Mucosa of descending colon (tissue), 3 donors: ENCODE measurements around the gene CXCL8. TPM values are rescaled to one million over a fixed set of nuclear protein-coding genes. Genes with fewer than 3 reads are reported as not detected.
A peak's percentile ranks its signal among the peaks of the same experiment; 100 is the strongest.

Experiments
- ATAC-seq: fragments of 200-7000 bp; cut with Tn5 transposase; one replicate; pipeline ENCODE4 v1.9.1; 2020; ENCODE audit warnings: mild to moderate bottlenecking, moderate library complexity
- DNase-seq, 3 donors: peaks; one replicate each; pipeline ENCODE4 v3.0.0-alpha.2; 2020
- H3K36me3 ChIP-seq: fragments of 200-600 bp; one replicate; pipeline ENCODE4 v1.8.0; 2021; ENCODE audit warnings: low read depth, mild to moderate bottlenecking
- H3K4me1 ChIP-seq: fragments of 200-600 bp; one replicate; pipeline ENCODE4 v1.8.0; 2021; ENCODE audit warnings: low read depth, mild to moderate bottlenecking
- H3K4me3 ChIP-seq: fragments of 200-600 bp; one replicate; pipeline ENCODE4 v1.8.0; 2021; ENCODE audit warnings: mild to moderate bottlenecking
- H3K9me3 ChIP-seq: fragments of 200-600 bp; one replicate; pipeline ENCODE4 v1.8.0; 2021; ENCODE audit warnings: mild to moderate bottlenecking
- intact Hi-C, 2 donors: fragments of 100-400 bp; cut with DNase I in 1 of 2; cut with micrococcal nuclease in 1 of 2; formaldehyde crosslinking; loops; one replicate each; pipeline versions ENCODE4 v1.11.0 to v1.11.1; 2022; cut with DNase I, micrococcal nuclease
- total RNA-seq, 3 donors: library from RNA; stranded (reverse); fragmentation: NEBNext Ultra II Directional in 2 of 3; extraction: Animal tissue kit (Norgen Biotek cat#: 25700) in 2 of 3; gene quantifications; one replicate each; pipeline versions ENCODE4 v1.2.1 to v1.2.4, GENCODE V29; 2021 to 2023
- TF ChIP-seq, protein P1 (sequence below): fragments of 200-600 bp; IDR thresholded peaks from one replicate; pipeline ENCODE4 v1.8.0; 2022; ENCODE audit warnings: antibody characterized with exemption, mild to moderate bottlenecking
- donor health status: DM: no; HTN: no; CAD: no; lungs with moderate emphysema.
- donor health status: DM: no; HTN: no; CAD: no.
- donor health status: DM: no; HTN: yes; CAD: no.

CXCL8 gene
- total RNA-seq, 3 donors from 2014 or later, result 0.73 to 44.6 (median 0.78) TPM

DNA sequence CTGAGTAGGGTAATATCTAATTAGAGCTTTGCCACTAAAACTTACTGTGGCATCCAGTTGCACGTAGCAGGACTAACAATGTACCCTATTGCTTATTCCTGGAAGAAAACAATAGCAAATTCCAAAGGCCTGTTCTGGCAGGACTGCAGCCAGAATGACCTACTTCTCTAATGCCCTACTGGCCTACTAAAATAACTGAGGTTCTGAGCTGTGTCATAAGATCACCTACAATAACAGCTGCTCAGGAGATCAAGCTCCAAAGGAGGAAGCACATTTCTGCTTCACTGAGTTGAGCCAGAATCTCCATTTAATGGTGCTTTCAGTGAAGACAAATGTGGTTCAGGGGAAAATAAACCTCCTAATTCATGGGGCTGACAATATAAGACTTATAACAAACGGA lies 42.2 kb upstream of the CXCL8 start:
- Histone ChIP-seq H3K9me3 (no peaks in the 10 kb centered on the region), H3K4me3 (no peak overlapping the region), H3K36me3 (no peaks in the 10 kb centered on the region), H3K4me1 (no peaks in the 10 kb centered on the region)
- DNase-seq, result no peak
- no peak for ATAC-seq
- TF ChIP-seq, protein P1, sequence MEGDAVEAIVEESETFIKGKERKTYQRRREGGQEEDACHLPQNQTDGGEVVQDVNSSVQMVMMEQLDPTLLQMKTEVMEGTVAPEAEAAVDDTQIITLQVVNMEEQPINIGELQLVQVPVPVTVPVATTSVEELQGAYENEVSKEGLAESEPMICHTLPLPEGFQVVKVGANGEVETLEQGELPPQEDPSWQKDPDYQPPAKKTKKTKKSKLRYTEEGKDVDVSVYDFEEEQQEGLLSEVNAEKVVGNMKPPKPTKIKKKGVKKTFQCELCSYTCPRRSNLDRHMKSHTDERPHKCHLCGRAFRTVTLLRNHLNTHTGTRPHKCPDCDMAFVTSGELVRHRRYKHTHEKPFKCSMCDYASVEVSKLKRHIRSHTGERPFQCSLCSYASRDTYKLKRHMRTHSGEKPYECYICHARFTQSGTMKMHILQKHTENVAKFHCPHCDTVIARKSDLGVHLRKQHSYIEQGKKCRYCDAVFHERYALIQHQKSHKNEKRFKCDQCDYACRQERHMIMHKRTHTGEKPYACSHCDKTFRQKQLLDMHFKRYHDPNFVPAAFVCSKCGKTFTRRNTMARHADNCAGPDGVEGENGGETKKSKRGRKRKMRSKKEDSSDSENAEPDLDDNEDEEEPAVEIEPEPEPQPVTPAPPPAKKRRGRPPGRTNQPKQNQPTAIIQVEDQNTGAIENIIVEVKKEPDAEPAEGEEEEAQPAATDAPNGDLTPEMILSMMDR, result no peak
- intact Hi-C loops, result no loop called here

DNA sequence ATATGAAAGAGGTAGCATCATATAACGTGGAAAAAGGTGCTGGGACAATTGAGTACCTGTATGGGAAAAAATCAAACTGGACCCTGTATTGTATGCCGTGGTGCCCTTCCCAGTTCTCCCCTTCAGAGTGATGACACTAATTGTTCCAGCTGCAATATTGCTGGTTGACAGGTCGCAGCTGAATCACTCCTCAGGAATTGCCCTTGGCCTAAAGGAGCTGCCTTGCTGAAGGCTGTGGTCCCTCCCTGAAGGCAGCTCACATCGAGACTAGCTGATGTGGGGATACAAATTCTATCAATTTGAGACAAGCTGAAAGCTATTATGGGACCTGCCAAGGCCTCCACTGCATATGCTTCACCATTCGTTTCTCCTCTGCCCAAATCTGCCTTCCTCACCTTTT lies 39.3 kb upstream of the CXCL8 start:
- TF ChIP-seq, protein P1, result no peak
- Histone ChIP-seq H3K4me1 (no peaks in the 10 kb centered on the region), H3K36me3 (no peaks in the 10 kb centered on the region), H3K9me3 (no peaks in the 10 kb centered on the region), H3K4me3 (no peak overlapping the region)
- ATAC-seq, result no peak
- no peak for DNase-seq
- intact Hi-C loops, result no loop called here

DNA sequence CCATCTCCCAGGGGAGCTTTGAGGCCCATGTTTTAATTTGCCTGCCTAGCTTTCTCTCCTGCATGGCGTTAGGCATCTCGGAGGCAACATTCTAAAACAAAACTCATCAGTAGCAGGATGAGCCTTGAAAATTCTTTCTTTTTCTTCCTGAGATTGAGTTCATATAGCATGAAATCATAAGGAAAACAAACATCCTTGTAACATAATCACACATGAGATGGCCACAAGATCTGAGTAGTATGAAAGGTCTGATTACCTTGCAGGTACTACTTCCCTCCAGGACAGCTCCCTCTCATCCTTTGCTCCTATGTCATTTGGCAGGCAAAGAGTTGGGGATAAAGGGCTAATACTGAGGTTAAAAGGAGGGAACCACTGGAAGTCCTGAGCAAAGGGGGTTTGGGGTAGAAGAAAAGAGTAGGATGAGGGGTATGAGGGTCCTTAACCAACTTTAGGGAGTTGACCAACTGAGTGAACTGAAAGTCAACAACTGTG lies 37.5 kb upstream of the CXCL8 start:
- DNase-seq (no peak), ATAC-seq (no peak)
- no peaks in the 10 kb centered on the region for H3K4me1 ChIP-seq
- H3K4me3 ChIP-seq, result no peak overlapping the region
- no peaks in the 10 kb centered on the region for H3K36me3 ChIP-seq
- TF ChIP-seq, protein P1, result no peak
- intact Hi-C loops, result no loop called here
- H3K9me3 ChIP-seq, result no peaks in the 10 kb centered on the region

DNA sequence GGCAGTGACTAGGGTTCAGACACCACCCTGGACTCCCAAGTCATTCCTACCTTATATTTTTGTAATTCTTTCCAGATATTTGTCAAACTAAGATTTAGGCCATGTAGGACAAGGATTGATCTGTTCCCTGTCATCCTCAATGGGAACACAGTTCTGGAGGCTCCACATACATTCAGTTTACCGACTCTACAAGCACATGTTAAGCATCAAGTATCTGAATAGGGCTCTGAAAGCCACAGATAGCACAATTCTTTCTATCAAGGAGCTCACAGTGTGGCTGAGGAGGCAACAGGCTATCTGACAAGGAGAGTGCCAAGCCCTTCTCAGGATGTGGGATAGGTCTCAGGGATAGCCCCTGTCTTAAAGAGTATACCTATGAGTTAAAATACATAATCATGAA lies 37.0 kb upstream of the CXCL8 start:
- H3K4me3 ChIP-seq, result no peak overlapping the region
- no peaks in the 10 kb centered on the region for H3K36me3 ChIP-seq
- intact Hi-C loops, result no loop called here
- no peak for ATAC-seq
- no peaks in the 10 kb centered on the region for H3K9me3 ChIP-seq
- no peak for DNase-seq
- TF ChIP-seq, protein P1, result no peak
- no peaks in the 10 kb centered on the region for H3K4me1 ChIP-seq

DNA sequence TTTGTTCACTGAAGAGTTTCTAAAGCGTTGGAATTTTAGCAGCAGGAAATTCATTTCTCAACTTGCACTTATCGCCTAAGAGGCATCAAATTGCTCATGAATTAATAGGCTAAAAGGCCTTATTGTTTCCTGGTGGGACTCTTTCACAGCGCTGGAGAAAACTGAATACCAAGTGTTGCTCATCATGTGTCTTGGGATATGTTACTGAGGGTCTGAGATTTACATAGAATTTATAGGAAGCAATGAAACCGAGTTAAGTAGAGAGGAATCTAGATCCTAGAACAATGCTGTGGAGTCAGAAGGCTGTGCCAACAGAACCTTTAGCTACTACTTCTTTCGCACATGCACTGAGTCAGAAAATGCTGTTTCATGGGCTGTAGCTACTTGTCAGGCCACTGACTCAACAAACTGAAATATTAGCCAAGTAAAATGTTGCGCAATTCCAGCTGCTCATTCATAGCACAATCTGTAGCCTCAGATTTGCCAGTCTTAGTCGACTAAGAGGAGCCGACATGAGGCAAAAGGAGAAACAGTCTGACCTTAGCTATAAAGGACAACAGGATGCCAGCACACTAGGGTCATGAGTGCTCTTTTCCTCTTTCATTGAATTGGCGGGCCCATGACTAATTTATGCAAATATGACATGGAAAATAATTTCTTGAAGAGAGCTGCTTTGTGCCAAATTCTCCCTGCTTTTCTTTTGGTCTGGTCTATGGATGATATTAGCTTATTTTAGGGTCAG lies 35.9 kb upstream of the CXCL8 start:
- Histone ChIP-seq H3K9me3 (no peaks in the 10 kb centered on the region), H3K36me3 (no peaks in the 10 kb centered on the region), H3K4me1 (no peaks in the 10 kb centered on the region), H3K4me3 (no peak overlapping the region)
- TF ChIP-seq, protein P1, result no peak
- intact Hi-C loops, result no loop called here
- ATAC-seq, result peak; percentile 70
- peak in 1 of 3 donors; percentile 54 for DNase-seq
